DMS 273 treated with DMSO at 0.1 percent for 48 hours (cell line): ENCODE data around the gene TMEM38A.
A peak's percentile ranks its signal among the peaks of the same experiment; 100 is the strongest.
"Not testable (repeated sequence)": the region's sequence is repeated elsewhere in the genome, so short reads cannot be mapped to it uniquely, and the experiment has no call there.

Experiments
- DNase-seq: peaks from one replicate; lab custom pipeline; 2025; lab: John Stamatoyannopoulos, UW

TMEM38A gene

GRCh38 chr19:16676101-16676798, 15.3 kb downstream of the TMEM38A start:
- DNase-seq = no peak

GRCh38 chr19:16677055-16677454, 16.1 kb downstream of the TMEM38A start:
- no peak for DNase-seq

DNA sequence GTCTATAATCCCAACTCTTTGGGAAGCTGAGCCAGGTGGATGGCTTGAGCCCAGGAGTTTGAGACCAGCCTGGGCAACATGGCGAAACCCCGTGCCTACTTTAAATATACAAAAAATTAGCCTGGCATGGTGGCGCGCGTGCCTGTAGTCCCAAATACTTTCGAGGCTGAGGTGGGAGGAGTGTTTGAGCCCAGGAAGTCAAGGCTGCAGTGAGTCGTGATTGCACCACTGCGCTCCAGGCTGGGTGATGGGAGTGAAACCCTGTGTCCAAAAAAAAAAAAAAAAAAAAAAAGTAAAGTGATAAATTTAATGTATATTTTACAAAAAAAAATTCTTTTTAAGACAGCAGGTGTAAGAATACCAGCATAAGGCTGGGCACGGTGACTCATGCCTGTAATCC, 17.6 kb downstream of the TMEM38A start:
- DNase-seq = no peak

- DNase-seq = no peak
Measured at GRCh38 chr19:16679811-16680210, 18.9 kb downstream of the TMEM38A start.

DNA sequence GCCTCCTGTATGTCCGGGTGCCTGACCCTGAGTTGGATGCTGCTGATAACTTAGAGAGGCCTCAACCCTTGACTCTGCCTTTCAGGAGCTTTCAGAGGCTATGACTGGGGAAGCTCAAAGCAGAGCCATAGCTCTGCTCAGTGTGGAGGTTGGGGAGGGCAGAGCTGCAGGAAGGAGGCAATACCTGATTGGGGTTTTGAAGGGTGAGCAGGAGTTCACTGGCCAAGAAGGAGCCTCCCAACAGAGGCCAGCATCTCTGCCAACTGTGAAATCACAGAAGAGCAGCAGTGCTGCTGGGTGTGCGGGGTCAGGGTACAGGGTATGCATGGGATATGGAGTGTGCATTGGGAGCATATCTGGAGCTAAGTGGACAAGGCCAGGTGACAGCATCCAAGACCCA, 21.6 kb downstream of the TMEM38A start:
- no peak for DNase-seq

GRCh38 chr19:16684216-16684615, 23.3 kb downstream of the TMEM38A start:
- no peak for DNase-seq

DNA sequence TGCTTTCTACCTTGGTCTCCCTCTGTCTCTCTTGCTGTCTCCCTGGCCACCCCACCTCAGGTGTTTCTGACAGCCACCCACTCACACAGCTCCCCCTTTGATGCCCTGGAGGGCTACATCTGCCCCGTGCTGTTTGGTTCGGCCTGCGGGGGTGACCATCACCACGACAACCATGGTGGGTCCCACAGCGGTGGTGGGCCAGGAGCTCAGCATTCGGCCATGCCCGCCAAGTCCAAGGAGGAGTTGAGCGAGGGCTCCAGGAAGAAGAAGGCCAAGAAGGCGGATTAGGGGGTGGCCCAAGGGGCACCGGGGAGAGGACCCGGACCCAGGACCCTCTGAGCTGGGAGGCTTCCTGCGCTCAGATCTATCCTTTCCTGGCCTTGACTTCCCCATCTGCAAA, 27.1 kb downstream of the TMEM38A start:
- DNase-seq = no peak

GRCh38 chr19:16698914-16699313, 38.0 kb downstream of the TMEM38A start:
- DNase-seq = peak; percentile 97

- no peak for DNase-seq
Measured at GRCh38 chr19:16702123-16702522, 41.2 kb downstream of the TMEM38A start.

DNA sequence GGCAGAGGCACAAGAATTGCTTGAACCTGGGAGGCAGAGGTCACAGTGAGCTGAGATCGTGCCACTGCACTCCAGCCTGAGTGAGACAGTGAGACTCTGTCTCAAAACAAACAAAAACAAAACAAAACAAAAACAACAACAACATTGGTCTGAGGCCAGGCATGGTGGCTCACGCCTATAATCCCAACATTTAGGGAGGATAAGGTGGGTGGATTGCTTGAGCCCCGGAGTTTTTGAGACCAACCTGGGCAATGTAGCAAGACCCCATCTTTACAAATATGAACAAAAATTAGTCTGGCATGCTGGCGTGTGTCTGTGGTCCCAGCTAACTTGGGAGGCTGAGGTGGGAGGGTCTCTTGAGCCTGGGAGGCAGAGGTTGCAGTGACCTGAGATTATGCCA, 42.7 kb downstream of the TMEM38A start:
- no peak for DNase-seq

DNA sequence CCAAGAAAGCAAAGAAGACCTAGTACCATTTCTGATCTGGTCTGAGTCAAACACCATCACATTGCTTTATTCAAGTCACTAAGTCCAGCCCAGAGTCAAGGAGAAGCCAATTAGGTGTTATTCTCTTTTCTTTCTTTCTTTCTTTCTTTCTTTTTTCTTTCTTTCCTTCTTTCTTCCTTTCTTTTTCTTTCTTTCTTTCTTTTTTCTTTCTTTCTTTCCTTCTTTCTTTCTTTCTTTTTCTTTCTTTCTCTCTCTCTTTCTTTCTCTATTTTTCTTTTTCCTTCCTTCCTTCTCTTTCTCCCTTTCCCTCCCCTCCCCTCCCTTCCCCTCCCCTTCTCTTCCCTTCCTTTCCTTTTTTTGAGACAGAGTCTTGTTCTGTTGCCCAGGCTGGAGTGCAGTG, 49.9 kb downstream of the TMEM38A start:
- not testable (repeated sequence) for DNase-seq

GRCh38 chr19:16712295-16712694, 51.4 kb downstream of the TMEM38A start:
- not testable (repeated sequence) for DNase-seq

- DNase-seq = no peak
Measured at GRCh38 chr19:16714702-16715287, 53.9 kb downstream of the TMEM38A start.

- no peak for DNase-seq
Measured at GRCh38 chr19:16715611-16716010, 54.7 kb downstream of the TMEM38A start.

DNA sequence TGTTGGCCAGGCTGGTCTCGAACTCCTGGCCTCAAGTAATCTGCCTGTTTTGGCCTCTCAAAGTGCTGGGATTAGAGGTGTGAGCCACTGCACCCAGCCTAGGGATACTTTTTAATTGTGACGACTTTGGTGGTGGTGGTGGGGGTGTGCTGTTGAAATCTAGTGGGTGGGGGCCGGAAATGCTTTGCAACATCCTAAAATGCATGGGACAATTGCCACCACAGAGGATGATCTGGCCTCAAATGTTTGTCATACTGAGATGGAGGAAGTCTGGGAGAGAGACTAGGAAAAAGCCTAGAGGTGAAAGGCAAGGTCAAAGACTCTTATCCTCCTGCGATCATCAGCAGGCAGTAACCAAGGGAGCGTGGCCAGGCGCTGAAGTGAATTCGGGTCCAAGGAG, 60.1 kb downstream of the TMEM38A start:
- DNase-seq = no peak

DNA sequence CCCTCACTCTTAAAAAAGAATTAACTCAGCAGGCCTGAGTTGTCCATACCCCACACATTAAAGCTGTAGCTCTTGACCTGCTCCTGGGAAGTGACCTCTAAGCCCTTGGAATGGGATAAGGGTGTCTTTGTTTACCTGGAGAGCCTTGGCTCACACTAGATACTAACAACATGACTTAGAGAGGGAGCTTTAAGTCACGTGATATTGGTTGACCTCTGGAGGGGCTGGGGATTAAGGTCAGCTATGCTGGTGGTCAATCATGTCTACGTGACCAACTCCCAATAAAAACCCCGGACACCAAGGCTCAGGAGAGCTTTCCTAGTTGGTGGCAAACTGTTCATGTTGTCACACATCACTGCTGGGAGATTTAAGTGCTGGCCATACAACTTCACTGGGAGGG, 61.7 kb downstream of the TMEM38A start:
- no peak for DNase-seq

- DNase-seq = no peak
Measured at GRCh38 chr19:16726916-16727315, 66.0 kb downstream of the TMEM38A start.

DNA sequence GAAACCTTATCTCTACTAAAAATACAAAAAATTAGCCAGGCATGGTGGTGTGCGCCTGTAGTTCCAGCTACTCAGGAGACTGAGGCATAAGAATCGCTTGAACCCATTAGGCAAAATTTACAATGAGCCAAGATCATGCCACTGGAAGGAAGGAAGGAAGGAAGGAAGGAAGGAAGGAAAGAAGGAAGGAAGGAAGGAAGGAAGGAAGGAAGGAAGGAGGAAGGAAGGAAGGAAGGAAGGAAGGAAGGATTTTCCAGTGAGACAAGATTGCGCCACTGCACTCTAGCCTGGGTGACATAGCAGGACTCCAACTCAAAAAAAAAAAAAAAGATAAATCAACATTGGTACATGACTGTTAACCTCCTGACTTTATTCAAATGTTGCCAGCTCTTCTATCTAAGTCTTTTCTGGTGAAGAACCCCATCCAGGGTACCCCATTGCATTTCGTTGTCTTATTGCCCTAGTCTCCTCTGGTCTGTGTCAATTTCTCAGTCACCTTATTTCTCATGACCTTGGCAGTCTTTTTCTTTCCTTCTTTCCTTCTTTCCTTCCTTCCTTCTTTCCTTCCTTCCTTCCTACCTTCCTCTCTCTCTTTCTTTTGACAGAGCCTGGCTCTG, 74.8 kb downstream of the TMEM38A start:
- not testable (repeated sequence) for DNase-seq

GRCh38 chr19:16736709-16737108, 75.8 kb downstream of the TMEM38A start:
- no peak for DNase-seq

DNA sequence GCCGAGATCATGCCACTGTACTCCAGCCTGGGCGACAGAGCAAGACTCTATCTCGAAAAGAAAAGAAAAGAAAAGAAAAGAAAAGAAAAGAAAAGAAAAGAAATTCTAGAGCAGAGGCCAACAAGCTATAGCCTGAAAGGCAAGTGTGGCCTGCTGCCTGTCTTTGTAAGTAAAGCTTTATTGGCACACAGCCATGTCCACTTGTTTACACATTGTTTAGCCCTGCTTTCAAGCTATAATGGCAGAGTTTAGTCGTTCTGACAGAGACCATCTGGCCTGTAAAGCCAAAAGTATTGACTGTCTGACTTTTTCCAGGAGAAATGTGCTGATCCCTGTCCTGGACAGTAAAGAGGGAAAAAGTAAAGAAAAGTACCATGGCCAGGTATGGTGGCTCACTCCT, 77.0 kb downstream of the TMEM38A start:
- peak; percentile 55 for DNase-seq

DNA sequence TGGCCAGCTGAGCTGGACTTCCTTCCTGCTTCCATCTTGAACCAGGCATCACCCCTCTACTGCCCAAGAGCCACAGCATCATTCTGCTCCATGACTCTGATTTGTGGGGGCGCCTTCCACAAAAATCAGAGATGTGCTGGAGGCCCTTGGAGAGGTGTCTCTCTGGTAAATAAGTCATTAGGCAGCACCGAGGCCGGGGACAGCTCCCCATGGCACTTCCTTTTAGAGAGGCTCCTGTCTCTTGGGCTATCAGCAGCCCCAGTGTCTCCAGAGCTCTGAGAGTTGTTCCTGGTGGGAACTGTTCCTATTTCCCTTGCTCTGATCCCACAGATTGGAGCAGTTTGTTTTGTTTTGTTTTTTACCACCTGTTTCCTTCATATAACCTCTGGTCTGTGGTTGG, 78.6 kb downstream of the TMEM38A start:
- DNase-seq = no peak
